ENCODE measurements around the gene CHTF18.
"Not testable (repeated sequence)": the region's sequence is repeated elsewhere in the genome, so short reads cannot be mapped to it uniquely, and the experiment has no call there.

CHTF18 gene

GRCh38 chr16:808085-808386 lies 19.6 kb downstream of the CHTF18 start:
- DNase-seq (ENCODE audit: low spot score) = no peak

- DNase-seq (ENCODE audit: low spot score) = no peak
These were observed 24.9 kb downstream of the CHTF18 start for GRCh38 chr16:813204-813915.

- DNase-seq (ENCODE audit: low spot score) = no peak
These were observed 25.5 kb downstream of the CHTF18 start for GRCh38 chr16:813916-814412.

- no peak for DNase-seq (ENCODE audit: low spot score)
These were observed 26.6 kb downstream of the CHTF18 start for GRCh38 chr16:814974-815373.

GRCh38 chr16:815861-816260 lies 27.4 kb downstream of the CHTF18 start:
- DNase-seq (ENCODE audit: low spot score) = no peak

- DNase-seq (ENCODE audit: low spot score) = no peak
These were observed 28.8 kb downstream of the CHTF18 start for GRCh38 chr16:817001-817906.

GRCh38 chr16:818132-818531 lies 29.7 kb downstream of the CHTF18 start:
- DNase-seq (ENCODE audit: low spot score) = no peak

- DNase-seq (ENCODE audit: low spot score) = no peak
These were observed 30.2 kb downstream of the CHTF18 start for GRCh38 chr16:818592-818991.

- DNase-seq (ENCODE audit: low spot score) = no peak
These were observed 31.1 kb downstream of the CHTF18 start for GRCh38 chr16:819336-820043.

- DNase-seq (ENCODE audit: low spot score) = not testable (repeated sequence)
These were observed 31.6 kb downstream of the CHTF18 start for GRCh38 chr16:820044-820408.

GRCh38 chr16:820748-821147 lies 32.3 kb downstream of the CHTF18 start:
- DNase-seq (ENCODE audit: low spot score) = no peak

- no peak for DNase-seq (ENCODE audit: low spot score)
These were observed 33.3 kb downstream of the CHTF18 start for GRCh38 chr16:821751-822150.

- DNase-seq (ENCODE audit: low spot score) = no peak
These were observed 33.9 kb downstream of the CHTF18 start for GRCh38 chr16:822174-822908.

GRCh38 chr16:822909-823297 lies 34.5 kb downstream of the CHTF18 start:
- DNase-seq (ENCODE audit: low spot score) = no peak

GRCh38 chr16:824194-824593 lies 35.8 kb downstream of the CHTF18 start:
- no peak for DNase-seq (ENCODE audit: low spot score)

- DNase-seq (ENCODE audit: low spot score) = no peak
These were observed 36.2 kb downstream of the CHTF18 start for GRCh38 chr16:824601-825000.

GRCh38 chr16:825341-826061 lies 37.1 kb downstream of the CHTF18 start:
- no peak for DNase-seq (ENCODE audit: low spot score)

GRCh38 chr16:827513-827912 lies 39.1 kb downstream of the CHTF18 start:
- DNase-seq (ENCODE audit: low spot score) = no peak

- no peak for DNase-seq (ENCODE audit: low spot score)
These were observed 40.5 kb downstream of the CHTF18 start for GRCh38 chr16:828891-829290.

GRCh38 chr16:830107-830870 lies 41.9 kb downstream of the CHTF18 start:
- no peak for DNase-seq (ENCODE audit: low spot score)

All from LoVo (cell line).